Kidney glomerular epithelial cell (primary cell): ENCODE data around the gene BSPRY.

Source experiments
- DNase-seq: peaks from one replicate; lab custom pipeline; 2025; lab: John Stamatoyannopoulos, UW

Gene BSPRY

DNA sequence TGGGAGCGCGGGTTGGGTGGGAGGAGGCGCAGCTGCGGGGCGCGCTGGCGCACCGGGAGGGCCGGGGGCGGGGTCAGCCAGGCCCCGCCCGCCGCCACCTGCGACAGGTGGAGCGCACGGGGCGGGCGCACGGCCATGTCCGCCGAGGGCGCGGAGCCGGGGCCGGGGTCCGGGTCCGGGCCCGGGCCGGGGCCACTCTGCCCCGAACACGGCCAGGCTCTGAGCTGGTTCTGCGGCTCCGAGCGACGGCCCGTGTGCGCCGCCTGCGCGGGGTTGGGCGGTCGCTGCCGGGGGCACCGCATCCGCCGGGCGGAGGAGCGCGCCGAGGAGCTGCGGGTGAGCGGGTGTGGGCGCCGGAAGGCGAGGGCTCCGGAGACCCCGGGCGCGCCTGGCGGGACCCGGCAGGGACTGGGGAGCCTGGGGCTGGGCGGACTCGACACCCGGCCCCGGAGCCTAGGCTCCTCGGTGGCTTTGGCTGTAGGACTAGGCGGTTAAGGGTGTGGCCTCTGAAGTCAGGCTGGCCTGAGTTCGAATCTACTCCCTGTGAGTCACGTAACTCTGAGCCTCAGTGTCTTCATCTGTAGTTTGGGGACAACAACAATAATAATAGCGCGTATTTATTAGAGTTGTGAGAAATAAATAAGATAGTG lies at the start of gene BSPRY:
TSS of gene BSPRY (plus strand) at position 97 of the 650 bp plus-strand sequence. CDS start at position 136, 39 bp downstream.
- no peak for DNase-seq

DNA sequence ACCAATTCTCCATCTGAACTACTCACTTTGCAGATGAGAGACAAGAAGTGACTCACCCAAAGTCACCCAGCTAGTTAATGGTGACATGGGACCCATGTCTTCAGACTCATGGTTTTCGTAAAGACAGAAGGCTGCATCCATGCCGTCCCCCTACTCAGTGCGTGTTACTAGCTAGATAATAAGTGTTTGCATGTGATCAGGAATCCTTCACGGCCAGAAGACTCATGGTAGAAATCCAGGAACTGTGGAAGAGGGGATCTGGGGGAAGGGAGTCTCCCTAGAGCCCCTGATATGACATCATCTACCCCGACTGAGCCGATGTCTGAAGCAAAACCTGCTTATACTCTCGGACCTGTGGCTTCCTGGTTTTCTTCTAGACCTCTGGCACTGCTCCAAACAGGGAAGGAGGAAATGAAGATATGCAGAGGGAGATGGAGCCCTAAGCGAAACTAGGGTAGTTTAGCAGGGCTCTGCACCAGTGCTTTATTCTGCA lies 49.5 kb upstream of the BSPRY start:
- no peak for DNase-seq

DNA sequence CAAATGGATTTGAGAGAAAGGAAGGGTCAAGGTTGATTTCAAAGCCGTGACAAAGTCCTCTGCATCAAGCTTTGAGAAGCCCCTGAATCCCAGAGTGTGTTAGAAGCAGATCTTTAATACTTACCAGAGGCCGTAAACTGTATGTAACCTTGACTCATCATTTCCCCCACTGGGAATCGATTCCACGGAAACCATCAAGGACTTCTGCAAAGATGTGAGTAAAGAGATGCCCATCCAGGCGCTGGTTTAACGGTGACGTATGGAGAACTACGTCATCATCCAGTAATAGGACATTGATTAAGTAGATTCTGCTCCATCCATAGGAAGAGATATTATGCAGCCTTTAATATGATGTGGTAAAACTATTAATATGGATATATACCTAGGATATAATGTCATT lies 47.8 kb upstream of the BSPRY start:
- DNase-seq = no peak

DNA sequence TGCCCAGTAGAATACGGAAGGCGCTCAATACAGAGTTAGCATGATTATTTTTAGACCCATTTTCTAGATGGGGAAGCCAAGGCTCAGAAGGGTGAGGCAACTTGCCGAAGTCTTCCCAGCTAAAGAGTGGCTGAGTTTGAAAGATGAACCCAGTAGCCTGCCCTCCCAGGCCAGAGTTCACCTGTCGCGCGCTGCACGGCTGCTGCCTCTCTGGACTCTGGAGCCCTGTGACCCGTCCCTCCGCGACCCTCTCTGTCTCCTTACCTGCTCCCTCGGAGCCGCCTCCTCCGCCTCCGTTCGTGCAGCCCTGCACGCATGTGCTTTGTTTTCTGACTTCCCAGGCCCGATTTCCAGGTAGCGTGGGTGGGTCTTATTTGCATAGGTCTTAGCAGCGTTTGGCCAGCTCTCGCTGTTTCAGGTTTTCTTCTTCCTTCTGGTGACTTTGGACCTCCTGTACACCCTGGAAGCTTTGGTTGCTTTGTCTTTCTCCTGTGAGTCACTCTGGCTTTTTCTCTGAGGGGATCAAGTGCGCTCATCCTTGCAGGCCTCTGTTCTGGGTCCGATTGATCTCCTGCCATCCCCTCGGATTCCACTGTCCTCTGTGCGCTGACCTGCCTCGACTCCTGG lies 46.4 kb upstream of the BSPRY start, which contains the start of gene RNF183:
TSS of gene RNF183 (minus strand) at position 585 of the 627 bp plus-strand sequence. CDS start 5,192 bp downstream, outside the sequence.
- peak; percentile 55 for DNase-seq

DNA sequence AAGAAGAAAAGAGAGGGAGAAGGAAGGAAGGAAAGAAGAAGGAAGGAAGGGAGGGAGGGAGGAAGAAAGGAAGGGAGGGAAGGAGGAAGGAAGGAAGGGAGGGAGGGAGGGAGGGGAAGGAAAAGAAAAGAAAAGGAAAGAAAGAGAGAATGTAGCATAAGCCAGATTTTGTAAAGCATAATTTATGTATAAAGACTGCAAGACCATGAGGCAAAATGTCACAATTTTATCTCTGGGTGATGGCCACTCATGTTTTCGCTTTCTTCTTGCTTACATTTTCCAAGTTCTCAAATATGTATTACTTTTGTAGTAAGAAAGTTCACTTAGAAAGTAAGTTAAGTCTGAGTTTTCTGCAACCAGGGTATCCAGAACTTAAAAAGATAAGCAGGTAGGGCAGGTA lies 42.8 kb upstream of the BSPRY start:
- DNase-seq = no peak

DNA sequence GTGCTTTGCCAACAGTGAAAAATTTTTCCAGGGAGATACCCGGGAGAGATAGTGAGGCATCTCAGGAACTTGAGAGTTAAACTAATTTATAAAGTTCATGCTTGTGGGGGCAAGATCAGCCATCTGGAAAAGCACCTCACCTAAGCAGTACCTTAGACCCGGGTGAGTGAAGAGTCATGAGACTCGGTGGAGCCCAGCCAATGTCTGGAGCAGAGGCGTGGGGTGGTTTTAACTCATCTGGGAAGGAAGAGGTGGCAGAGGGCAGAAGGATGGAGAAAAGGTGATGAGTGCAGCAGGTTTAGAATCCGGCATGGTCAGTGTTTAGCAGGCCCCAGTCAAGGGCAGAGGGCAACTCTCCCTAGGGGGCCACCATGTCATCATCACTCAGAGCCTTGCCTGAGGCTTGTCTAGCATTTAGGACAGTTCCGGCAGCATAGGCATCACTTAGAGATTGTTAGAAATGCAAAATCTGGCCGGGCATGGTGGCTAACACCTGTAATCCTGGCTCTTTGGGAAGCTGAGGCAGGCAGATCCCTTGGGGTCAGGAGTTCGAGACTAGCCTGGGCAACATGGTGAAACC lies 41.9 kb upstream of the BSPRY start:
- DNase-seq = peak; percentile 39

DNA sequence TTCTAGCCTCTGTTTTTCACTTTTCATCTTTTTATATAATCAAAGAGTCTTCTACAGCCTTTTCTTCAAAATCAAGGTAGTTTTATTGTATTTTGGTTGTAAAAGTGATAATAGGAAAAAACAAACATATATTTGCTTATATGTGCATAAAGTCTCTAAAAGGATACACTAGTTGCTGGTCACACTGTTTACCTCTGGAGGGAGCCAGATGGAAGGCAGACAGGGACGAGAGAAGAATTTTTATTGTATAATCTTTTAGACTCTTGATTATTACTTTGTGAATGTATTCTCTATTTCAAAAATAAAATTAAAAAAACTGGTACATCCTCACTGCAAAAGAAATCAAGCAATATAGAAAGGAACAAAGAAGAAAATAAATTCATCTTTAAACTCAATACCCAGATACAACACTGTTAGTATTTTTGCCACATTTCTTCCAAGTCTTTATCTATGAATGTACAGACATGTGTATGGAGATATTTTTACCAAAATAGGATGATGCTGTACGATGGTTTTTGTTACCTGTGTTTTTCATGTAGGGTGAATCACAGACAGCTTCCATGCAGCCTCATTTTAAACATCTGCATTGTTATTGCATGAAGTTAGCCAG lies 40.0 kb upstream of the BSPRY start:
- DNase-seq = peak; percentile 15

DNA sequence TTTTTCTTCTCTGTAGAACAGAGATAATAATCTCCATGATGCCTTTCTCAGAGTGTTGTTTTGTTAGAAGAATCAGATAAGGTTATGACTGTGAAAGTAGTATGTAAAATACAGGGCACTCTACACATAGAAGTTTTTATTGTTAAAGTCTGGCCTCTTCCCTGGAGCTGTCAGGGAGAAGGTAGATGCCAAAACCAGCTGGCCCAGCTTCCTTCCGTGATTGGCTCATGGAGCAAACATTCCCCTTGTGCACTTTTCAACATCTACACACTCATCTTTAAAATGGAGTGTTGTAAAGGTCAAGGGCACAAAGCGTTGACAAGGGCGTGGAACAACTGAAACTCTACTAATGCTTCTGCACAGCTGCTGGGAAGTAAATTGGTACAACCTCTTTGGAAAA lies 38.8 kb upstream of the BSPRY start:
- no peak for DNase-seq

DNA sequence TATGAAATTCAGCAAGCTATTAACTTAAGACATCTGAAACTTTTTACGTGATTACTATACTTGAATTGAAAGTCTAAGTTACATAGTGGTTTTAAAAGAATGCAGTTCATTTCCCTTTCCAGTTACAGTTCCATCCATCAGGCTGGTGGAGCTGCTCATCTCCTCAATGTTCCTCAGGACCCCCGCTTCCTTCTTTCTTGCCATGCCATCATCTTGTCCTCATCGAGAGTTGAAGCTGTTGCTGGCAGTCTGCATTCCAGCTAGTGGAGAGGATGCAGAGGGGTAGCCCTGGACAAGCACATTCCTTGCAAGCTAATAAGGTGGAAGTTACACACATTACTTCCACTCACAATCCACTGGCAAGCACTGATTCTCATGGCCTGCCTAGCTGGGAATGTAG lies 37.4 kb upstream of the BSPRY start:
- no peak for DNase-seq

DNA sequence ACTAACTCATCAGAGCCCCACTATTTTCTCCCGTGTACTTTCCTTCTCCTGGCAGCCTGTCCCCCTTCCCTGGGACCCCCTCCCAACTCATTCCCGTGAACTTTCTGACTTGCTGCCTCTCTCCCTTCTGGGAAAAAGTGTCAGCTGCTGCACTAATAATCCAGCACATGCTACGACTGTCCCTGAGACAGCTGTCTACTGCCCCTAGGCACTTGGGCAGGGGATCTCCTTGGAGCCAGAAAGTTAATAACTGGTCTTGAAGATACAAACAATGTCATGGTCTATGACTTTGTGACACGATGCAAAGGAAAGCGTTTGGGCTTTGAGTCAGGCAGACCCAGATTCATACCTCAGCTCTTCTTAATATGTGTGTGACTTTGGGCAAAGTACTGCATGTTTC lies 36.1 kb upstream of the BSPRY start:
- DNase-seq = no peak

DNA sequence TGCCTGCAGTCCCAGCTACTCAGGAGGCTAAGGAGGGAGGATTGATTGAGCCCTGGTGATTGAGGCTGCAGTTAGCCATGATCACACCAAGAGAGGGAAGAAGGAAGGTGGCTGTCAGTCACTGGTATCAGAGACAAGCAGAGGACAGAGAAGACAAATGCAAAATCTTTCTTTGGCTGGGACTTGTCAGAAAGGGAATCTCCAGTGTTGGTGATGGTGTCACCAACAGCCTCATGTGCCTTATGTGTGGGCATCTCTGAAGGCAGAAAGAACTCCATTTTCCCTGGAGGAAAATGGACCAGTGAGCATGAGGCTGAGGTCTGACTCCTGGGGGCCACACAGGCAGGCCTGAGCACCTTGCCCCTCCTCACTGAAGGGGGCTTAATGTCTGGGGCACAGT lies 34.1 kb upstream of the BSPRY start:
- DNase-seq = no peak

DNA sequence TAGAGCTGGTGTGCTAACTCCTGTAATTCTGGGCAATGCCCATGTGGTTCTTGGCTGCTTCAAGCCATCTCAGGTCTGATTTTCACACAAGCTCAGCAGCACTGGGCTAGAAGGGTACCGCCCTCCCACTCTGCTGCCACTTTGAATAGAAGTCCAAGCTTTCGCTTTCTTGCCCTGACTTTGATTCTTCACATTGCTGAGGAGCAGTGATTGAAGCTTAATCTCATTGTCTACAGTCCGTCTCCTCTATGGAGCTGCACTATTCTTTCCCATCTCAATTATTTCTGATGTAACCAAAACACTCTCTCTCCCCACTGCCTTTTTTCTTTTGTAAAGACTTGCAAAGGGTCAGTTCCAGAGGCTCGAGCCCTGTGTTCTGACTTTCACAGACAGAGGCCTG lies 33.3 kb upstream of the BSPRY start:
- no peak for DNase-seq

DNA sequence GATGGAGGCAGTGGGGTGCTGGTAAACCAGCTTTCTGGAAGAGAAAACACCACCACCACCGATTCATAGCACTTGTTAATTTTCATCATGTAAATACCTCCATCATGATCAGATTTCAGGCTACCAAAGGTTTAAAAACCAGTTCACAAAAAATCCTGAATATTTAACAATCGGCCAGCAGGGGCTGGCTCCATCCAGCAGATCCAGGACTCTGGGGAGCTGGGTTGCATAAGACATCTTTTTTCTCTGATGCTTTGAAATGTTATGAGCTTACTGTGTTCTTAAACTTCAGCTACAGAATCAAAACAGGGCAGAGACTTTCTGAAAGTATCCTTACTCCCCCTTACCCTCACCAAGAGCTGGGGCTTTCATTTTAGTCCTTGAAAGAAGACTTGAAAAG lies 31.6 kb upstream of the BSPRY start:
- DNase-seq = no peak

DNA sequence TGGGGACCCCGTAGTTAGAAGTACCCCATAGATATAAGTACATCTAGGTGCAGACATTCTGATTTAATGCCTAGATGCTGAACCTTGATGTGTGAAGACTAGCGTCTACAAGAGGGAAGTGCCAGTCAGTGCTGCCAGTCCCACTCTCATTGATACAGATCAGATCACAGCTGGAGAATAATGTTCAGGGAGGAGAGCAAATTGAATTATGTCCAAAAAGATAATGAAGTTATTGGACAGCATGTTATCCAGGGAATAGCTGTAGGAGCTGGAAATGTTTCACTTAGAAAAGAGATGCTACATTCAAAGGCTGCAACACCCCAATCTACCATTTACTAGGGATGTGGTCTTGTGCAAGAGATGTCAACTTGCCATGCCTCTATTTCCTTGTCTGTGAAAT lies 30.3 kb upstream of the BSPRY start:
- DNase-seq = no peak

DNA sequence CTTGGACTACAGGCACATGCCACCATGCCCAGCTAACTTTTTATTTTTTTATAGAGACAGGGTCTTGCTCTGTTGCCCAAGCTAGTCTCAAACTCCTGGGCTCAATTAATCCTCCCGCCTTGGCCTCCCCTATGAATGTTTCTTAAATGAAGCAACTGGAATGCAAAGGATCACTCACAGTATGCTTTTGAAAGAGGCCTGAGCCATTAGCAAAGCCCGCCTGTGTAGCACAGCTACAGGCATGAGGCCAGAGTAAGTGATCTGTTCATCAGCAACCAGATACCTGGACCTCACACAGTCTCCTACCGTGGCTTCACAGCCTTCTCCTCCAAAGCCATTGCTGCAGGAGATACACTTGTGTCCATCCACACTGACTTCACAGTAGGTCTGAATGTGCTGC lies 29.3 kb upstream of the BSPRY start:
- no peak for DNase-seq

DNA sequence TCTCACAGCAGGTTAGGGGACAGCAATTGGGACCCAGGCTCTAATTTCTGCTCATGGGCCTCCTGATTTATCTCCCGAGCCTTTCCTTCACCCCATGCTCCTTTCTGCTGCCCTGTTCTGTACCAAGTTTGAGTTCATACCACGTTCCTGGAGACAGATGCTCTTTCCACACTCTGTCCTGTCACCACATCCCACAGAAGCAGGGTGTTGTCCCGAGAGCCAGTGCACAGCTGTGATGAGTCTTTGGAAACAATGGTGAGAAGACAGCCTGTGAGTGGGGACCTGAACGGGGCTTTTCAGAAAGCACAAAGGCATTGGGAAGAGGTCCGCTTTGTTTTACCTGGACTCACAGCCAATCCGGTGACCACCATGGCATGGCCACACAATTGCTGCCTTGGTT lies 26.7 kb upstream of the BSPRY start:
- no peak for DNase-seq

DNA sequence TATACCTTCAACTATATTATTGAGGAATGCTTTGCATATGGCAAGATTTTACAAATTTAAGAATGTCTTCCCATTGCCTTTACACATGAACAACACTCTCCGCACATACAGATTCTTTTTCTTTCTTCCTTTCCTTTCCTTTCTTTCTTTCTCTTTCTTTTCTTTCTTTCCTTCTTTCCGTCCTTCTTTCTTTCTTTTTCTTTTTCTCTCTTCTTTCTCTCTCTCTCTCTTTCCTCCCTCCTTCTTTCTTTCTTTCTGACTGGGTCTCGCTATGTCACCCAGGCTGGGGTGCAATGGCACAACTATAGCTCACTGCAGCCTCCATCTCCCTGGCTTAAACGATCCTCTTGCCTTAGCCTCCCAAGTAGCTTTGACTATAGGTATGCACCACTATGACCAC lies 23.1 kb upstream of the BSPRY start:
- no peak for DNase-seq

DNA sequence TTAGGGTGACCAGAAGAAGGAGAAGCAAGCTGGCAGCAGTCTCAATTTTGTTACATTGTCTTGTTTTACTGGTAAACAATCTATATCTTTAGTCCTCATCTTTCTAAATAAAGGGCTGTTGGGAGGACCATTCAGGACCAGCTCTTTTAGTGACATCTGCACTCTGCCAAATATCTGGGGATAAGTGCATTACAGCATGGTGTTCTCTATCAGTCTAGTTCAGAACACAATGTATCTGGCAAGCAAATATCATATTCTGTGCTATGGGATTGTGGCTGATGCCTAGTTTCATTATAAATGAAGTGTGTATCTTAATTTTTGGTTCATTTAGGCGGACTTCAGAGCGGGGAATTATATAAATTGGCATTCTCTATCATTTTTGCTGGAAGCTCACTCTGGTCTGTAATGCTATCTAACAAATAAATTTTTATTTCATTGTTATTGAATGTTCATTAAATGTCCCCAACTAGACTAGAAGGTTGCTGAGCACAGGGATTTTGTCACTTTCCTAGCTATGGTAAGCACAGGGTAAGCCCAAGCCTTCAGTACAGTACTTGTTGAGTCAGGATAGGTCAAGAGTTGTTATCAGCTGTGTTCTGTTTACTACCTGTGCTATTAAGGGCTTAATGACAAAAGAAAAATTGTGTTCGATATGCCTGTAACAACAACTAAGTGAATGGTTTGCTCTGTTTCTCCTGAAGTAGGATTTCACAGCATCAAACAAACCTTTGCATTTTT lies 21.1 kb upstream of the BSPRY start:
- DNase-seq = no peak

DNA sequence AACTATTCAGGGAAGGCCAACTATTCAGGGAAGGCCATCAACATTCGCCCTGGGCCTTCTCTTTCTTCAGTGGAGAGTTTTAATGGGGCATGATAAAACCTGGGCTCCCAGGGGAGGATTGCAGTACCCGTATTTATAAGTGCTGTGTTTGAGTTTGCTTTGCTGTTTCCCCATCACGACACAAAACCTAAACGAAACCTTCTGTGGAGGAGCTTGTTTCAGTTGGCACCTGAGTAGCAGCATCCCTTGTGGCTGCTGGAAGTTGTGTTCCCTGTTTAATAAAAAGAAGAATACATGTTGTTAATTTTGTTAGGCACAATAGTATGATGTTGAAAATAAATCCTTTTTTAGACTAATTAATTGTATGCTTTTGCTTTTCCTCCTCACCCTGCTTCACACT lies 17.6 kb upstream of the BSPRY start:
- DNase-seq = no peak

DNA sequence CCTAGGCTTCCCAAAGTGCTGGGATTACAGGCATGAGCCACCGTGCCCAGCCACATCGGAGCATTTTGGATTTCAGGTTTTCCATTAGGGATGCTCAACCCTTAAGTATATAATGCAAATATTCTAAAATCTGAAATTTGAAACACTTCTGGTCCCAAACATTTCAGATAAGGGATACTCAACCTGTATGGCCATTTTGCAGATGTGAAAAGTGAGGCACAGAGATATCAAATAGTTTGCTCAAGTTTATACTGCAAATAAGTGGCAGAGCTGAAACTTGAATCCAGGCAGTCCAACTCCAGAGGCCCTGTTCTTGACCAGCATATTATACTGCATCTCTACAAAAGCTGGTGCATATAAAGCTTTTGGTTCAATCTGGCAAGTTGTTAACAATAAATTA lies 11.6 kb upstream of the BSPRY start:
- no peak for DNase-seq

DNA sequence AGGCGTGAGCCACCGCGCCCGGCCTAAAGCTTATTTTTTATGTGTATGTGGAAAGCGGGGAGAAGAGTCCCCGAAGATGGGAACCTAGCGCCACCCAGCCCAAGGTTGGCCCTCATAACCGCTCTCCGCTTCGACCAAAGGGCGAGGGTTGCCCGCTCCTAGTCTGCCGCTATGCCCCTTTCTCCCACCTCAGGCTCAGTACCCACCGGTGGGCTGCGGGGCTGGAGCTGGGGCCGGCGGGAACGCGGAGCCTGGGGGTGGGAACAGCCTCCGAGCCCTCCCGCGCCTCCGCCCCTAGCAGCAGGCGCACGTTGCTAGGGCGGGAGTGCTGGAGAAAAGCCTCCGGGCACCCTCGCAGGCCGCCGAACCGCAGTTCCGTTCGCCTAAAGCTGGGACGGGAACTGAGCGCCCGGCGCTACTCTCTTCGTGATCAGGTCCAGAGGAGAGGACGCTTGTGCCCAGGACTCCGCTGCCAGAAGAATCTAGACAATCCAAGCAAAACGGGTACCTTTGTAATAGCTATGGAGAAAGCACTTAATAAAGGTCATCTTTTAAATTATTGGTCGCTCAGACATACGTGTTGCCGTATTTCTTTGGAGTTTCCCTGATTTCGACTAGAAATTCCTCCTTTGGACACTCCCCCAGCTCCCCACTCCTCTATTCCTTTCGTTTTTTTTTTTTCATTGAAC lies 9.2 kb upstream of the BSPRY start, which contains the start of gene WDR31:
TSS of gene WDR31 (minus strand) at position 265 of the 689 bp plus-strand sequence. CDS start 8,253 bp downstream, outside the sequence.
- peak; percentile 78 for DNase-seq
